HepG2 (cell line): ENCODE results near the gene PAM16. TPM values are rescaled to one million over a fixed set of nuclear protein-coding genes. Genes with fewer than 3 reads are reported as not detected.

Experiments
- KDM1A ChIP-seq: IDR thresholded peaks from 2 replicates; pipeline ENCODE4 v1.6.1; 2016; ENCODE audit warnings: missing compliant biosample characterization
- KLF13 ChIP-seq: sonication (generic); formaldehyde crosslinking; IDR thresholded peaks from 2 replicates; pipeline ENCODE4 v1.4.0; 2020; ENCODE audit warnings: mild to moderate bottlenecking, missing genetic modification reagents
- KLF9 ChIP-seq: IDR thresholded peaks from 2 replicates; pipeline ENCODE4 v1.6.1; 2016; ENCODE audit warnings: low read depth
- NFATC3 ChIP-seq: sonication (generic); formaldehyde crosslinking; IDR thresholded peaks from 2 replicates; pipeline ENCODE4 v1.5.1; 2020; ENCODE audit warnings: mild to moderate bottlenecking, missing genetic modification reagents
- SOX13 ChIP-seq, 3 experiments: fragments of 450-650 bp in 1 of 3; sonication (generic) in 1 of 3; formaldehyde crosslinking in 1 of 3; IDR thresholded peaks in 2 of 3; conservative IDR thresholded peaks in 1 of 3; 2 replicates each; pipeline versions ENCODE4 v1.5.0 to v1.6.1; 2016 to 2020; ENCODE audit warnings: antibody characterized with exemption in 1 of 3, mild to moderate bottlenecking in 1 of 3, missing compliant biosample characterization in 1 of 3, missing genetic modification reagents in 1 of 3, moderate library complexity in 1 of 3
- SRY ChIP-seq: sonication (generic); formaldehyde crosslinking; IDR thresholded peaks from 2 replicates; pipeline ENCODE4 v1.8.0; 2022; ENCODE audit warnings: mild to moderate bottlenecking, missing genetic modification reagents
- ZFX ChIP-seq: sonication (generic); formaldehyde crosslinking; IDR thresholded peaks from 2 replicates; pipeline ENCODE4 v1.4.0; 2020; ENCODE audit warnings: mild to moderate bottlenecking, low read depth, missing genetic modification reagents, moderate library complexity
- ZNF343 ChIP-seq: sonication (generic); formaldehyde crosslinking; IDR thresholded peaks from 2 replicates; pipeline ENCODE4 v1.4.0; 2020; ENCODE audit warnings: mild to moderate bottlenecking, missing genetic modification reagents
- ZNF737 ChIP-seq: sonication (generic); formaldehyde crosslinking; IDR thresholded peaks from 2 replicates; pipeline ENCODE4 v1.5.0; 2020; ENCODE audit warnings: missing genetic modification reagents, mild to moderate bottlenecking, borderline replicate concordance
- ZSCAN25 ChIP-seq: sonication (generic); formaldehyde crosslinking; IDR thresholded peaks from 2 replicates; pipeline ENCODE4 v1.8.0; 2022; ENCODE audit warnings: mild to moderate bottlenecking, missing genetic modification reagents
- polyA plus RNA-seq, 8 experiments: library from polyadenylated mRNA; depleted of rRNA in 3 of 8; stranded (reverse) in 7 of 8; unstranded in 1 of 8; fragments of >200 nt; fragmentation: Illumina TruSeq in 4 of 8; extraction: Trizol in 4 of 8; gene quantifications; 2 replicates each; pipeline versions ENCODE4 v1.2.1 to v1.2.3, GENCODE V29; 2011 to 2016; ENCODE audit warnings: low read depth in 4 of 8, missing spikeins in 1 of 8, mixed read lengths in 1 of 8; ENCODE audit not compliant: insufficient read depth in 1 of 8
- total RNA-seq, 5 experiments: library from RNA; depleted of rRNA; stranded (reverse); fragments of >200 nt; fragmentation: Illumina TruSeq; extraction: Trizol; gene quantifications; 2 replicates each; pipeline ENCODE4 v1.2.3, GENCODE V29; 2016; ENCODE audit warnings: low read depth in 1 of 5
- TF ChIP-seq, protein P1 (sequence below): sonication (generic); formaldehyde crosslinking; conservative IDR thresholded peaks from 2 replicates; pipeline ENCODE4 v1.4.0; 2020; ENCODE audit warnings: mild to moderate bottlenecking, missing genetic modification reagents, moderate library complexity
- TF ChIP-seq, protein P2 (sequence below): sonication (generic); formaldehyde crosslinking; IDR thresholded peaks from 2 replicates; pipeline ENCODE4 v1.5.0; 2020; ENCODE audit warnings: mild to moderate bottlenecking, missing genetic modification reagents
- TF ChIP-seq, protein P3 (sequence below): sonication (generic); formaldehyde crosslinking; IDR thresholded peaks from 2 replicates; pipeline ENCODE4 v1.5.1; 2020; ENCODE audit warnings: mild to moderate bottlenecking, missing genetic modification reagents, moderate library complexity

PAM16 gene
- total and polyA plus RNA-seq, 2 of the 13 experiments (the other 11 are each of a cell fraction or from before 2014, with no cell fraction given) = 51.5 to 51.8 TPM

DNA sequence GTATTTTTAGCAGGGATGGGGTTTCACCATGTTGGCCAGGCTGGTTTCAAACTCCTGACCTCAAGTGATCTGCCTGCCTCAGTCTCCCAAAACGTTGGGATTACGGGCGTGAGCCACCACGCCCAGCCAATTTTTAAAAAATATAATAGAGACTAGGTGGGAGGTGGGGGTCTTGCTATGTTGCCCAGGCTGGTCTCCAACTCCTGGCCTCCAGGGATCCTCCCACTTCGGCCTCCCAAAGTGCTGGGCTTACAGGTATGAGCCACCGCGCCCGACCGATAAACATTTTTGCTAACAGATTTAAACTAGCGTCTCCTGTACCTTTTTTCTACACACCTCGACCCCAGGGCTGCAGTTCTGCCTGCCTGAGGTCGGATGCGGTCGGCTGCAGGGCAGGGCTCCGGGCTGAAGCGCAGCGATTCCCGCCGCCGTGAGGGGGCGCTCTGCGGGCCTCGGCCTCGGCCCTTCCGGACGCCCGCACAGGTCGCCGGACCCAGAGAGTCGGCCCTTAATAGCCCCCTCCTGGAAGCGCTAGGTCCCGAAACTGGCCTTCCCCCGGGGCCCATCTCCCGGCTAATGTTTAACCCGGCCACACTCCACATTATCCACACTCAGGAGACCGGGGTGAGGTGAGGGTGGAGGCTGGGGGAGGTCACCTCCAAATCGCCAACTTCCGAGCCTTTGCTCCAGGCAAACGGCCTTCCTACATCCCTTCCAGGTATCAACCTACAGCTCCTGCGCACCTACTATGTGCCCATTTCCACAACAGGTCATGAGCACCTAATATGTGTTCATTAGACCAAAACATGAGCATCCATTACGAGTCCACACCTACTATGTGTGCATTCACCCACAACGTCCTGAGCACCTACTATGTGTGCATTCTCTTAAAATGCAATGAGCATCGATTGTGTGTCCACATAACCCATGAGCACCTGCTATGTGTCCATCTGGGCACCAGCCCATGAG is 37.3 kb downstream of the PAM16 start (continued):
- TF ChIP-seq, protein P1, sequence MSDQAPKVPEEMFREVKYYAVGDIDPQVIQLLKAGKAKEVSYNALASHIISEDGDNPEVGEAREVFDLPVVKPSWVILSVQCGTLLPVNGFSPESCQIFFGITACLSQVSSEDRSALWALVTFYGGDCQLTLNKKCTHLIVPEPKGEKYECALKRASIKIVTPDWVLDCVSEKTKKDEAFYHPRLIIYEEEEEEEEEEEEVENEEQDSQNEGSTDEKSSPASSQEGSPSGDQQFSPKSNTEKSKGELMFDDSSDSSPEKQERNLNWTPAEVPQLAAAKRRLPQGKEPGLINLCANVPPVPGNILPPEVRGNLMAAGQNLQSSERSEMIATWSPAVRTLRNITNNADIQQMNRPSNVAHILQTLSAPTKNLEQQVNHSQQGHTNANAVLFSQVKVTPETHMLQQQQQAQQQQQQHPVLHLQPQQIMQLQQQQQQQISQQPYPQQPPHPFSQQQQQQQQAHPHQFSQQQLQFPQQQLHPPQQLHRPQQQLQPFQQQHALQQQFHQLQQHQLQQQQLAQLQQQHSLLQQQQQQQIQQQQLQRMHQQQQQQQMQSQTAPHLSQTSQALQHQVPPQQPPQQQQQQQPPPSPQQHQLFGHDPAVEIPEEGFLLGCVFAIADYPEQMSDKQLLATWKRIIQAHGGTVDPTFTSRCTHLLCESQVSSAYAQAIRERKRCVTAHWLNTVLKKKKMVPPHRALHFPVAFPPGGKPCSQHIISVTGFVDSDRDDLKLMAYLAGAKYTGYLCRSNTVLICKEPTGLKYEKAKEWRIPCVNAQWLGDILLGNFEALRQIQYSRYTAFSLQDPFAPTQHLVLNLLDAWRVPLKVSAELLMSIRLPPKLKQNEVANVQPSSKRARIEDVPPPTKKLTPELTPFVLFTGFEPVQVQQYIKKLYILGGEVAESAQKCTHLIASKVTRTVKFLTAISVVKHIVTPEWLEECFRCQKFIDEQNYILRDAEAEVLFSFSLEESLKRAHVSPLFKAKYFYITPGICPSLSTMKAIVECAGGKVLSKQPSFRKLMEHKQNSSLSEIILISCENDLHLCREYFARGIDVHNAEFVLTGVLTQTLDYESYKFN (CRISPR knock-in tag) = peak; percentile 78
- TF ChIP-seq, protein P2, sequence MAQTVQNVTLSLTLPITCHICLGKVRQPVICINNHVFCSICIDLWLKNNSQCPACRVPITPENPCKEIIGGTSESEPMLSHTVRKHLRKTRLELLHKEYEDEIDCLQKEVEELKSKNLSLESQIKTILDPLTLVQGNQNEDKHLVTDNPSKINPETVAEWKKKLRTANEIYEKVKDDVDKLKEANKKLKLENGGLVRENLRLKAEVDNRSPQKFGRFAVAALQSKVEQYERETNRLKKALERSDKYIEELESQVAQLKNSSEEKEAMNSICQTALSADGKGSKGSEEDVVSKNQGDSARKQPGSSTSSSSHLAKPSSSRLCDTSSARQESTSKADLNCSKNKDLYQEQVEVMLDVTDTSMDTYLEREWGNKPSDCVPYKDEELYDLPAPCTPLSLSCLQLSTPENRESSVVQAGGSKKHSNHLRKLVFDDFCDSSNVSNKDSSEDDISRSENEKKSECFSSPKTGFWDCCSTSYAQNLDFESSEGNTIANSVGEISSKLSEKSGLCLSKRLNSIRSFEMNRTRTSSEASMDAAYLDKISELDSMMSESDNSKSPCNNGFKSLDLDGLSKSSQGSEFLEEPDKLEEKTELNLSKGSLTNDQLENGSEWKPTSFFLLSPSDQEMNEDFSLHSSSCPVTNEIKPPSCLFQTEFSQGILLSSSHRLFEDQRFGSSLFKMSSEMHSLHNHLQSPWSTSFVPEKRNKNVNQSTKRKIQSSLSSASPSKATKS (CRISPR knock-in tag) = no peak
- TF ChIP-seq NFATC3 (CRISPR knock-in tag) = no peak
- TF ChIP-seq SRY = peak; percentile 33; the same call in 1 of the 2 replicates
- no peak for TF ChIP-seq ZNF737
- TF ChIP-seq KDM1A (CRISPR knock-in tag) = peak; percentile 86
- TF ChIP-seq ZNF343 (CRISPR knock-in tag) = peak; percentile 54; the same call in 1 of the 2 replicates
- TF ChIP-seq, protein P3, sequence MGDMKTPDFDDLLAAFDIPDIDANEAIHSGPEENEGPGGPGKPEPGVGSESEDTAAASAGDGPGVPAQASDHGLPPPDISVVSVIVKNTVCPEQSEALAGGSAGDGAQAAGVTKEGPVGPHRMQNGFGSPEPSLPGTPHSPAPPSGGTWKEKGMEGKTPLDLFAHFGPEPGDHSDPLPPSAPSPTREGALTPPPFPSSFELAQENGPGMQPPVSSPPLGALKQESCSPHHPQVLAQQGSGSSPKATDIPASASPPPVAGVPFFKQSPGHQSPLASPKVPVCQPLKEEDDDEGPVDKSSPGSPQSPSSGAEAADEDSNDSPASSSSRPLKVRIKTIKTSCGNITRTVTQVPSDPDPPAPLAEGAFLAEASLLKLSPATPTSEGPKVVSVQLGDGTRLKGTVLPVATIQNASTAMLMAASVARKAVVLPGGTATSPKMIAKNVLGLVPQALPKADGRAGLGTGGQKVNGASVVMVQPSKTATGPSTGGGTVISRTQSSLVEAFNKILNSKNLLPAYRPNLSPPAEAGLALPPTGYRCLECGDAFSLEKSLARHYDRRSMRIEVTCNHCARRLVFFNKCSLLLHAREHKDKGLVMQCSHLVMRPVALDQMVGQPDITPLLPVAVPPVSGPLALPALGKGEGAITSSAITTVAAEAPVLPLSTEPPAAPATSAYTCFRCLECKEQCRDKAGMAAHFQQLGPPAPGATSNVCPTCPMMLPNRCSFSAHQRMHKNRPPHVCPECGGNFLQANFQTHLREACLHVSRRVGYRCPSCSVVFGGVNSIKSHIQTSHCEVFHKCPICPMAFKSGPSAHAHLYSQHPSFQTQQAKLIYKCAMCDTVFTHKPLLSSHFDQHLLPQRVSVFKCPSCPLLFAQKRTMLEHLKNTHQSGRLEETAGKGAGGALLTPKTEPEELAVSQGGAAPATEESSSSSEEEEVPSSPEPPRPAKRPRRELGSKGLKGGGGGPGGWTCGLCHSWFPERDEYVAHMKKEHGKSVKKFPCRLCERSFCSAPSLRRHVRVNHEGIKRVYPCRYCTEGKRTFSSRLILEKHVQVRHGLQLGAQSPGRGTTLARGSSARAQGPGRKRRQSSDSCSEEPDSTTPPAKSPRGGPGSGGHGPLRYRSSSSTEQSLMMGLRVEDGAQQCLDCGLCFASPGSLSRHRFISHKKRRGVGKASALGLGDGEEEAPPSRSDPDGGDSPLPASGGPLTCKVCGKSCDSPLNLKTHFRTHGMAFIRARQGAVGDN = peak; percentile 69
- no peak for TF ChIP-seq SOX13 (IDR thresholded peaks at IDR 0.05)
- TF ChIP-seq SOX13 (CRISPR knock-in tag; conservative IDR thresholded peaks at IDR 0.05 in 1 of 2, IDR thresholded peaks at IDR 0.05 in 1 of 2) = peak in 1 of 2 experiments; percentile 45; a peak in 1 of 4 replicates
- TF ChIP-seq KLF13 = no peak
- peak; percentile 73 for TF ChIP-seq ZFX (CRISPR knock-in tag)
- 0 out of 2 replicates have a peak, but pooled peaks have one; percentile 7 for TF ChIP-seq ZSCAN25
- TF ChIP-seq KLF9 (CRISPR knock-in tag) = 0 out of 2 replicates have a peak, but pooled peaks have one; percentile 49
